CD8-positive, alpha-beta memory T cell (primary cell): Measurements from ENCODE around the gene TPD52L2. TPM values are rescaled to one million over a fixed set of nuclear protein-coding genes. Genes with fewer than 3 reads are reported as not detected.
"Not testable (repeated sequence)": the region's sequence is repeated elsewhere in the genome, so short reads cannot be mapped to it uniquely, and the experiment has no call there.

ENCODE experiments used
- CTCF ChIA-PET: fragments of 350-600 bp; sonication (Branson Sonifier 250); formaldehyde crosslinking; loops from one replicate; lab custom pipeline; 2021; ENCODE audit warnings: antibody characterized with exemption; lab: Charles Lee
- POLR2A ChIA-PET: fragments of 350-600 bp; sonication (Branson Sonifier 250); formaldehyde crosslinking; loops from one replicate; lab custom pipeline; 2021; ENCODE audit warnings: antibody characterized with exemption; lab: Charles Lee
- DNase-seq, 5 donors: peaks; one replicate each; pipeline versions ENCODE4 v3.0.0 to v3.0.0-alpha.2; 2020 to 2022; ENCODE audit warnings: mixed read lengths in 1 of 5
- H3K27ac ChIP-seq: one replicate; pipeline ENCODE4 v1.7.0; 2013; ENCODE audit warnings: low read depth, mild to moderate bottlenecking, low read length, moderate library complexity
- H3K27me3 ChIP-seq: 2 replicates; pipeline ENCODE4 v1.7.0; 2013; ENCODE audit warnings: low read length, mild to moderate bottlenecking; ENCODE audit not compliant: insufficient read depth, poor library complexity, severe bottlenecking
- H3K36me3 ChIP-seq: 2 replicates; pipeline ENCODE4 v1.7.0; 2013; ENCODE audit warnings: mild to moderate bottlenecking, low read length, moderate library complexity; ENCODE audit not compliant: insufficient read depth
- H3K4me1 ChIP-seq: 2 replicates; pipeline ENCODE4 v1.7.0; 2013; ENCODE audit warnings: mild to moderate bottlenecking, low read length, moderate library complexity; ENCODE audit not compliant: insufficient read depth
- H3K4me3 ChIP-seq: 2 replicates; pipeline ENCODE4 v1.7.0; 2013; ENCODE audit warnings: mild to moderate bottlenecking, low read length
- H3K9me3 ChIP-seq: 2 replicates; pipeline ENCODE4 v1.7.0; 2013; ENCODE audit warnings: mild to moderate bottlenecking, low read length
- H3K27ac Mint-ChIP-seq, 8 donors: one replicate each; pipeline ENCODE4 v1.8.0; 2020 to 2021; ENCODE audit warnings: mixed read lengths in 8 of 8, mild to moderate bottlenecking in 6 of 8, inconsistent platforms in 3 of 8, moderate library complexity in 3 of 8
- H3K27me3 Mint-ChIP-seq, 2 donors: one replicate each; pipeline ENCODE4 v1.8.0; 2020 to 2021; ENCODE audit warnings: mixed read lengths in 2 of 2, mild to moderate bottlenecking in 1 of 2, moderate library complexity in 1 of 2
- H3K36me3 Mint-ChIP-seq, 3 donors: one replicate each; pipeline ENCODE4 v1.8.0; 2020 to 2021; ENCODE audit warnings: mixed read lengths in 3 of 3, inconsistent platforms in 1 of 3, mild to moderate bottlenecking in 1 of 3
- H3K4me1 Mint-ChIP-seq, 3 donors: one replicate each; pipeline ENCODE4 v1.8.0; 2020 to 2021; ENCODE audit warnings: mixed read lengths in 3 of 3, inconsistent platforms in 1 of 3, mild to moderate bottlenecking in 1 of 3
- H3K4me3 Mint-ChIP-seq, 7 donors: one replicate each; pipeline ENCODE4 v1.8.0; 2020 to 2021; ENCODE audit warnings: mixed read lengths in 7 of 7, mild to moderate bottlenecking in 6 of 7, moderate library complexity in 4 of 7, inconsistent platforms in 2 of 7
- H3K9me3 Mint-ChIP-seq, 5 donors: one replicate each; pipeline ENCODE4 v1.8.0; 2020 to 2022; ENCODE audit warnings: mixed read lengths in 5 of 5, mild to moderate bottlenecking in 3 of 5, moderate library complexity in 2 of 5, inconsistent platforms in 1 of 5
- polyA plus RNA-seq: library from polyadenylated mRNA; unstranded; fragments of 300-500 nt; fragmentation: Illumina TruSeq; gene quantifications from one replicate; pipeline ENCODE4 v1.2.3, GENCODE V29; 2021
- total RNA-seq, 2 experiments: library from RNA; stranded (reverse); gene quantifications; one replicate each; pipeline ENCODE4 v1.2.3, GENCODE V29; 2021

TPD52L2 gene
- total and polyA plus RNA-seq, 3 experiments from 2014 or later = 60.0 to 72.1 (median 64.4) TPM

DNA sequence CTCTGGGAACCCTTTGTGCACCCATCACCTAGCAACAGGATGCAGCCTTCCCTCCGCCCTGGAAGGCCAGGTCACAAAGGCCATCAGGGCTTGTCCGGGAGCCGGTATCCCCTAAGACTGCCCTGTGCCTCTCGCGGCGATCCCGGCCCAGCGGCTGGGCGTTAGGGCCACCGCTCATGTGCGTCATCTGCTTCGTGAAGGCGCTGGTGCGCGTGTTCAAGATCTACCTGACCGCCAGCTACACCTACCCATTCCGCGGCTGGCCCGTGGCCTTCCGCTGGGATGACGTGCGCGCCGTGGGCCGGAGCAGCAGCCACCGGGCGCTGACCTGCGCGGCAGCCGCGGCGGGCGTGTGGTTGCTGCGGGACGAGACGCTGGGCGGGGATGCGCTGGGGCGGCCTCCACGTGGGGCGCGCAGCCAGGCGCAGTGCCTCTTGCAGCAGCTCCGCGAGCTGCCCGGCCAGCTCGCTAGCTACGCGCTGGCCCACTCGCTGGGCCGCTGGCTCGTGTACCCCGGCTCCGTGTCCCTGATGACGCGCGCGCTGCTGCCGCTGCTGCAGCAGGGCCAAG lies 3.6 kb upstream of the TPD52L2 start, which contains the start of gene ABHD16B:
Gene ABHD16B (plus strand): TSS at position 134 of the 570 bp plus-strand sequence. CDS start 43 bp downstream, at position 177.
- H3K27ac Mint-ChIP-seq = peak within 1 kb of the TSS in 4 of 8 donors; percentile 17 to 63 (median 56)
- DNase-seq = no peak

DNA sequence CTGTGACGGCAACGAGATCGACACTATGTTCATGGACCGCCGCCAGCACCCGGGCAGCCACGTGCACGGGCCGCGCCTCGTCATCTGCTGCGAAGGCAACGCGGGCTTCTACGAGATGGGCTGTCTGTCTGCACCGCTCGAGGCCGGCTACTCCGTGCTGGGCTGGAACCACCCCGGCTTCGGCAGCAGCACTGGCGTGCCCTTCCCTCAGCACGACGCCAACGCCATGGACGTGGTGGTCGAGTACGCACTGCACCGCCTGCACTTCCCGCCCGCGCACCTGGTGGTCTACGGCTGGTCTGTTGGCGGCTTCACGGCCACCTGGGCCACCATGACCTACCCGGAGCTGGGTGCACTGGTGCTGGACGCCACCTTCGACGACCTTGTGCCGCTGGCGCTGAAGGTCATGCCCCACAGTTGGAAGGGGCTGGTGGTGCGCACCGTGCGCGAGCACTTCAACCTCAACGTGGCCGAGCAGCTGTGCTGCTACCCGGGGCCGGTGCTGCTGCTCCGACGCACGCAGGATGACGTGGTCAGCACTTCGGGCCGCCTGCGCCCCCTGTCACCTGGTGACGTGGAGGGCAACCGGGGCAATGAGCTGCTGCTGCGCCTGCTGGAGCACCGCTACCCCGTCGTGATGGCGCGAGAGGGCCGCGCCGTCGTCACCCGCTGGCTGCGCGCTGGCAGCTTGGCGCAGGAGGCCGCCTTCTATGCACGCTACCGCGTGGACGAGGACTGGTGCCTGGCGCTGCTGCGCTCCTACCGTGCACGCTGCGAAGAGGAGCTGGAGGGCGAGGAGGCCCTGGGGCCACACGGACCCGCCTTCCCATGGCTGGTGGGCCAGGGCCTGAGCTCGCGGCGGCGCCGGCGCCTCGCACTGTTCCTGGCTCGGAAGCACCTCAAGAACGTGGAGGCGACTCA lies 2.8 kb upstream of the TPD52L2 start:
- DNase-seq = no peak
- Mint-ChIP-seq H3K36me3 (peaks cover 0 to 29% (median 0%) of the 10 kb centered on the region in 3 donors), H3K4me3 (no peak overlapping the region), H3K4me1 (peaks cover 35 to 53% (median 41%) of the 10 kb centered on the region in 3 donors), H3K27me3 (no peaks in the 10 kb centered on the region), H3K9me3 (no peaks in the 10 kb centered on the region), H3K27ac (no peak overlapping the region)
- Histone ChIP-seq H3K4me1 (peaks cover 41% of the 10 kb centered on the region), H3K36me3 (no peaks in the 10 kb centered on the region), H3K4me3 (no peak overlapping the region), H3K27ac (no peak overlapping the region), H3K9me3 (no peaks in the 10 kb centered on the region), H3K27me3 (no peaks in the 10 kb centered on the region)
- ChIA-PET POLR2A (no interaction called here), CTCF (interaction anchor here (3.1 kb wide), 1 partner anchor 155 kb away, joined by 28 read pairs; the partner anchor contains the start of genes ARFRP1 and ZGPAT)

More for the DNA sequence above, 3.6 kb upstream of the TPD52L2 start, which contains the start of gene ABHD16B:
- H3K27me3 Mint-ChIP-seq = no peaks in the 10 kb centered on the region
- no peak within 1 kb of the TSS for H3K4me3 ChIP-seq
- H3K36me3 ChIP-seq = no peaks in the 10 kb centered on the region
- no peaks in the 10 kb centered on the region for H3K27me3 ChIP-seq
- POLR2A ChIA-PET = no interaction called here
- CTCF ChIA-PET = no interaction called here
- no peaks in the 10 kb centered on the region for H3K9me3 ChIP-seq
- peaks cover 41% of the 10 kb centered on the region for H3K4me1 ChIP-seq
- no peak within 1 kb of the TSS for H3K27ac ChIP-seq
- H3K4me3 Mint-ChIP-seq = no peak within 1 kb of the TSS
- H3K9me3 Mint-ChIP-seq = no peaks in the 10 kb centered on the region
- H3K36me3 Mint-ChIP-seq = peaks cover 0 to 29% (median 0%) of the 10 kb centered on the region in 3 donors
- peaks cover 39 to 57% (median 46%) of the 10 kb centered on the region in 3 donors for H3K4me1 Mint-ChIP-seq

GRCh38 chr20:63863021-63863797 lies 1.9 kb upstream of the TPD52L2 start:
- DNase-seq = no peak
- H3K36me3 ChIP-seq = no peaks in the 10 kb centered on the region
- H3K4me3 ChIP-seq = peak overlapping the region; percentile 79
- Mint-ChIP-seq H3K4me3 (peak overlapping the region; percentile 92 to 99 (median 95)), H3K27ac (peak overlapping the region; percentile 89 to 99 (median 95)), H3K4me1 (peaks cover 28 to 50% (median 37%) of the 10 kb centered on the region in 3 donors), H3K9me3 (no peaks in the 10 kb centered on the region), H3K27me3 (no peaks in the 10 kb centered on the region), H3K36me3 (peaks cover 0 to 32% (median 1%) of the 10 kb centered on the region in 3 donors)
- H3K9me3 ChIP-seq = no peaks in the 10 kb centered on the region
- POLR2A ChIA-PET = interaction anchor here (1.0 to 2.0 kb wide), 3 partner anchors 127 to 327 kb away, joined by 3 to 10 read pairs (median 8); partner anchors contain the start of genes ARFRP1, LIME1 and ZGPAT
- CTCF ChIA-PET = interaction anchor here (0.7 to 3.1 kb wide), 12 partner anchors 9 to 343 kb away, joined by 3 to 28 read pairs (median 6); partner anchors contain the start of genes ARFRP1, GMEB2, LIME1 and PPDPF
- peaks cover 31% of the 10 kb centered on the region for H3K4me1 ChIP-seq
- H3K27me3 ChIP-seq = no peaks in the 10 kb centered on the region
- peak overlapping the region; percentile 80 for H3K27ac ChIP-seq

DNA sequence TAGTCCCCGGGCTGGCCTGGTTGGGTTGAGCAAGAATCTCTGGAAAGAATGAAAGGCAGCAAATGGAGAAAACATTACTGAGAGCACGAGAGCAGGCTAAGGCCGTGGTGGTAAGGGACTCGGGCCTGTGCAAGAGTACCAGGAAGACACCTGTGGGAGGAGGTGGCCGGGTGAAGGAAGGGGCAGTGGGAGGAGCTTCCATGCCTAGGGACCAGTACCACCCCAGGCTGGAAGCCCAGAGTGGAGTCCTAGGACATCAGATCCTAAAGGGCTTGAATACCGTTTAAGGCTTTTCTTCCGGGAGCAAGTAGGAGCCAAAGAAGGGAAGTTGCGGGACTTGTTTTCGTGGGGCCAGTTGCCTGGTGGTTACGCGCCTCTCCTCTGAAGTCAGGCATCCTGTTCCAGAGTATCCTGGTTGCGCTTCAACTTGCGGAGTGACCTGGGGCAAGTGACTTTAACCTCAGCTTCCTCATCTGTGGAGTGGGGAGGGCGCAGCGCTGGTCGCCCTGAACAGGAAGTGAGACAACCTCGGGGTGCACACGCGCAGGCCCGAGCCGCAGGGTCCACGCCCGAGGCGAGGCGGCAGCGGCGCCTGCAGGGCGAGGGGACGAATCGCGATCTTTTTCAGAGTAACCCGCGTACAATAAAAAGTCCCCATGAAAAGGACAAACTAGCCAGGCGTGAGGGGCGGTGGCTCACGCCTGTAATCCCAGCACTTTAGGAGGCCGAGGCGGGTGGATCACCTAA lies 1.1 kb upstream of the TPD52L2 start:
- H3K9me3 Mint-ChIP-seq = no peaks in the 10 kb centered on the region
- Histone ChIP-seq H3K9me3 (no peaks in the 10 kb centered on the region), H3K4me1 (peaks cover 24% of the 10 kb centered on the region), H3K36me3 (peaks cover 4% of the 10 kb centered on the region), H3K27ac (peak overlapping the region; percentile 80), H3K27me3 (no peaks in the 10 kb centered on the region), H3K4me3 (peak overlapping the region; percentile 79)
- H3K4me3 Mint-ChIP-seq = peak overlapping the region; percentile 92 to 99 (median 95)
- peaks cover 23 to 45% (median 33%) of the 10 kb centered on the region in 3 donors for H3K4me1 Mint-ChIP-seq
- POLR2A ChIA-PET = interaction anchor here (1.0 to 2.0 kb wide), 6 partner anchors 32 to 328 kb away, joined by 3 to 10 read pairs (median 4); partner anchors contain the start of genes ARFRP1, LIME1 and ZGPAT
- CTCF ChIA-PET = interaction anchor here (0.7 to 3.1 kb wide), 19 partner anchors 10 to 367 kb away, joined by 3 to 28 read pairs (median 6); partner anchors contain the start of genes ARFRP1, DNAJC5, GMEB2 and LIME1
- H3K27ac Mint-ChIP-seq = peak overlapping the region; percentile 90 to 99 (median 96)
- peaks cover 0 to 39% (median 3%) of the 10 kb centered on the region in 3 donors for H3K36me3 Mint-ChIP-seq
- H3K27me3 Mint-ChIP-seq = no peaks in the 10 kb centered on the region
- DNase-seq = peak; percentile 70 to 87 (median 78)

DNA sequence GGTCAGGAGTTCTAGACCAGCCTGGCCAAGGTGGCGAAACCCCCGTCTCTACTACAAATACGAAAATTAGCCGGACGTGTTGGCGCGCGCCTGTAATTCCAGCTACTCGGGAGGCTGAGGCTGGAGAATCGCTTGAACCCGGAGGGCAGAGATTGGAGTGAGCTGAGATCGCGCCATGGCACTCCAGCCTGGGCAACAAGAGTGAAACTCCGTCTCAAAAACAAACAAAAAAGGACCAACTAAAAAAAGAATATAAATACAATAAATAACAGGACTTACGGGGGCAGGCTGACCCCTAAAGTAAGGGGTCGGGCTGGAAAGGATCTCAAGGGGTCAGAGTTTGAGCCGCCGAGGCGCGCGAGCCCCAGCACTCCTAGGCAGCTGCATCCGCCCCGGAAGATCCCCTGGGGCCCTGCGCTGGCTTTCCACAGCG lies 509 bp upstream of the TPD52L2 start:
- Histone ChIP-seq H3K27ac (peak overlapping the region; percentile 80), H3K9me3 (no peaks in the 10 kb centered on the region), H3K4me1 (peaks cover 21% of the 10 kb centered on the region), H3K27me3 (no peaks in the 10 kb centered on the region), H3K36me3 (peaks cover 9% of the 10 kb centered on the region), H3K4me3 (peak overlapping the region; percentile 79)
- Mint-ChIP-seq H3K4me1 (peaks cover 19 to 40% (median 32%) of the 10 kb centered on the region in 3 donors), H3K9me3 (no peaks in the 10 kb centered on the region), H3K27me3 (no peaks in the 10 kb centered on the region), H3K27ac (peak overlapping the region; percentile 90 to 99 (median 96)), H3K36me3 (peaks cover 0 to 45% (median 5%) of the 10 kb centered on the region in 3 donors), H3K4me3 (peak overlapping the region; percentile 92 to 99 (median 95))
- CTCF ChIA-PET = interaction anchor here (0.8 to 3.1 kb wide), 23 partner anchors 10 to 368 kb away, joined by 3 to 28 read pairs (median 5); partner anchors contain the start of genes ARFRP1, DNAJC5, LIME1 and PPDPF
- POLR2A ChIA-PET = interaction anchor here (0.6 to 2.0 kb wide), 11 partner anchors 22 to 343 kb away, joined by 3 to 10 read pairs (median 4); partner anchors contain the start of genes ARFRP1, LIME1, PPDPF and PTK6
- DNase-seq = no peak

DNA sequence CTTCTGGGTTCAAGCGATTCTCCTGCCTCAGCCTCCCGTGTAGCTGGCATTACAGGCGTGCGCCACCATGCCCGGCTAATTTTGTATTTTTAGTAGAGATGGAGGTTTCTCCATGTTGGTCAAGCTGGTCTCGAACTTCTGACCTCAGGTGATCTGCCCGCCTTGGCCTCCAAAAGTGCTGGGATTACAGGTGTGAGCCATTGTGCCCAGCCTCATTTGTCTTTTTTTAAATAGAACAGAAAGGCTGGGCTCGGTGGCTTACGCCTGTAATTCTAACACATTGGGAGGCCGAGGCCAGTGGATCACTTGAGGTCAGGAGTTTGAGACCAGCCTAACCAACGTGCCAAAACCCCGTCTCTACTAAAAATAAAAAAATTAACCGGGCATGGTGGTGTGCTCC lies 2.0 kb downstream of the TPD52L2 start:
- Mint-ChIP-seq H3K27ac (peak overlapping the region in 1 of 8 donors; percentile 50), H3K4me3 (peak overlapping the region in 6 of 7 donors; percentile 60 to 99 (median 89)), H3K36me3 (peaks cover 3 to 57% (median 6%) of the 10 kb centered on the region in 3 donors), H3K4me1 (peaks cover 19 to 38% (median 32%) of the 10 kb centered on the region in 3 donors)
- Histone ChIP-seq H3K4me1 (peaks cover 21% of the 10 kb centered on the region), H3K36me3 (peaks cover 17% of the 10 kb centered on the region)
- DNase-seq, H3K4me3 ChIP-seq, H3K27me3 Mint-ChIP-seq, POLR2A ChIA-PET, H3K9me3 Mint-ChIP-seq, H3K27me3 ChIP-seq, H3K27ac ChIP-seq, H3K9me3 ChIP-seq: not testable (repeated sequence)
- CTCF ChIA-PET = interaction anchor here (1.2 kb wide), 1 partner anchor 190 kb away, joined by 3 read pairs; no protein-coding TSS in a partner anchor
